HepG2 (cell line): Measurements from ENCODE around the gene HIGD1A. TPM values are rescaled to one million over a fixed set of nuclear protein-coding genes. Genes with fewer than 3 reads are reported as not detected.

Experiments
- ADNP ChIP-seq: sonication (generic); formaldehyde crosslinking; IDR thresholded peaks from 2 replicates; pipeline ENCODE4 v1.4.0; 2020; ENCODE audit warnings: missing genetic modification reagents
- CBX1 ChIP-seq: IDR thresholded peaks from one replicate; pipeline ENCODE4 v1.6.1; 2016; ENCODE audit warnings: antibody characterized with exemption, low read depth
- DNMT1 ChIP-seq: sonication (generic); formaldehyde crosslinking; IDR thresholded peaks from 2 replicates; pipeline ENCODE4 v1.5.1; 2020; ENCODE audit warnings: mild to moderate bottlenecking, missing genetic modification reagents
- FOSL1 ChIP-seq: sonication (generic); formaldehyde crosslinking; IDR thresholded peaks from 2 replicates; pipeline ENCODE4 v1.9.0; 2021; ENCODE audit warnings: missing genetic modification reagents, borderline replicate concordance
- GTF3A ChIP-seq: sonication (generic); formaldehyde crosslinking; conservative IDR thresholded peaks from 2 replicates; pipeline ENCODE4 v1.4.0; 2020; ENCODE audit warnings: mild to moderate bottlenecking, missing genetic modification reagents
- HNF4G ChIP-seq, 2 experiments: sonication (generic) in 1 of 2; formaldehyde crosslinking in 1 of 2; IDR thresholded peaks; 2 replicates each; pipeline versions ENCODE4 v1.4.0 to v1.6.1; 2011 to 2020; ENCODE audit warnings: borderline replicate concordance in 2 of 2, low read depth in 2 of 2, mild to moderate bottlenecking in 2 of 2, low read length in 1 of 2, missing genetic modification reagents in 1 of 2, moderate library complexity in 1 of 2
- MED13 ChIP-seq: sonication (generic); formaldehyde crosslinking; IDR thresholded peaks from 2 replicates; pipeline ENCODE4 v1.5.0; 2020; ENCODE audit warnings: missing genetic modification reagents
- MYC ChIP-seq: sonication (generic); formaldehyde crosslinking; IDR thresholded peaks from 2 replicates; pipeline ENCODE4 v1.9.0; 2021; ENCODE audit warnings: missing genetic modification reagents, borderline replicate concordance
- MYNN ChIP-seq: sonication (generic); formaldehyde crosslinking; IDR thresholded peaks from 2 replicates; pipeline ENCODE4 v1.4.0; 2020; ENCODE audit warnings: mild to moderate bottlenecking, low read depth, missing genetic modification reagents
- PHF8 ChIP-seq: sonication (generic); formaldehyde crosslinking; IDR thresholded peaks from 2 replicates; pipeline ENCODE4 v1.5.0; 2020; ENCODE audit warnings: missing genetic modification reagents
- RBM39 ChIP-seq: fragments of 200-400 bp; formaldehyde crosslinking; IDR thresholded peaks from one replicate; pipeline ENCODE4 v1.6.1; 2018; ENCODE audit warnings: antibody characterized with exemption, mild to moderate bottlenecking, low read depth, low read length; ENCODE audit not compliant: poor library complexity, severe bottlenecking
- SIN3B ChIP-seq: fragments of 150-350 bp; IDR thresholded peaks from 2 replicates; pipeline ENCODE4 v1.6.1; 2014; ENCODE audit warnings: low read length
- TBX2 ChIP-seq: sonication (generic); formaldehyde crosslinking; IDR thresholded peaks from 2 replicates; pipeline ENCODE4 v1.5.0; 2020; ENCODE audit warnings: missing genetic modification reagents, mild to moderate bottlenecking, borderline replicate concordance
- ZBTB42 ChIP-seq: sonication (generic); formaldehyde crosslinking; IDR thresholded peaks from 2 replicates; pipeline ENCODE4 v1.5.0; 2020; ENCODE audit warnings: mild to moderate bottlenecking, missing genetic modification reagents
- ZKSCAN1 ChIP-seq: fragments of 150-350 bp; IDR thresholded peaks from 2 replicates; pipeline ENCODE4 v1.6.1; 2014; ENCODE audit warnings: low read length
- ZNF605 ChIP-seq: sonication (generic); formaldehyde crosslinking; IDR thresholded peaks from 2 replicates; pipeline ENCODE4 v1.8.0; 2022; ENCODE audit warnings: mild to moderate bottlenecking, missing genetic modification reagents
- ZNF749 ChIP-seq: sonication (generic); formaldehyde crosslinking; IDR thresholded peaks from 2 replicates; pipeline ENCODE4 v1.8.0; 2022; ENCODE audit warnings: mild to moderate bottlenecking, missing genetic modification reagents, moderate library complexity, borderline replicate concordance
- polyA plus RNA-seq, 8 experiments: library from polyadenylated mRNA; depleted of rRNA in 3 of 8; stranded (reverse) in 7 of 8; unstranded in 1 of 8; fragments of >200 nt; fragmentation: Illumina TruSeq in 4 of 8; extraction: Trizol in 4 of 8; gene quantifications; 2 replicates each; pipeline versions ENCODE4 v1.2.1 to v1.2.3, GENCODE V29; 2011 to 2016; ENCODE audit warnings: low read depth in 4 of 8, missing spikeins in 1 of 8, mixed read lengths in 1 of 8; ENCODE audit not compliant: insufficient read depth in 1 of 8
- total RNA-seq, 5 experiments: library from RNA; depleted of rRNA; stranded (reverse); fragments of >200 nt; fragmentation: Illumina TruSeq; extraction: Trizol; gene quantifications; 2 replicates each; pipeline ENCODE4 v1.2.3, GENCODE V29; 2016; ENCODE audit warnings: low read depth in 1 of 5
- TF ChIP-seq, protein P1 (sequence below): sonication (generic); formaldehyde crosslinking; IDR thresholded peaks from 2 replicates; pipeline ENCODE4 v1.8.0; 2022; ENCODE audit warnings: low read depth, missing genetic modification reagents
- TF ChIP-seq, protein P2 (sequence below): sonication (generic); formaldehyde crosslinking; IDR thresholded peaks from 2 replicates; pipeline ENCODE4 v1.5.1; 2020; ENCODE audit warnings: mild to moderate bottlenecking, missing genetic modification reagents
- TF ChIP-seq, protein P3 (sequence below): sonication (generic); formaldehyde crosslinking; IDR thresholded peaks from 2 replicates; pipeline ENCODE4 v1.4.0; 2020; ENCODE audit warnings: missing genetic modification reagents

HIGD1A gene
- total and polyA plus RNA-seq, 2 of the 13 experiments (the other 11 are each of a cell fraction or from before 2014, with no cell fraction given), result 222 to 253 TPM

DNA sequence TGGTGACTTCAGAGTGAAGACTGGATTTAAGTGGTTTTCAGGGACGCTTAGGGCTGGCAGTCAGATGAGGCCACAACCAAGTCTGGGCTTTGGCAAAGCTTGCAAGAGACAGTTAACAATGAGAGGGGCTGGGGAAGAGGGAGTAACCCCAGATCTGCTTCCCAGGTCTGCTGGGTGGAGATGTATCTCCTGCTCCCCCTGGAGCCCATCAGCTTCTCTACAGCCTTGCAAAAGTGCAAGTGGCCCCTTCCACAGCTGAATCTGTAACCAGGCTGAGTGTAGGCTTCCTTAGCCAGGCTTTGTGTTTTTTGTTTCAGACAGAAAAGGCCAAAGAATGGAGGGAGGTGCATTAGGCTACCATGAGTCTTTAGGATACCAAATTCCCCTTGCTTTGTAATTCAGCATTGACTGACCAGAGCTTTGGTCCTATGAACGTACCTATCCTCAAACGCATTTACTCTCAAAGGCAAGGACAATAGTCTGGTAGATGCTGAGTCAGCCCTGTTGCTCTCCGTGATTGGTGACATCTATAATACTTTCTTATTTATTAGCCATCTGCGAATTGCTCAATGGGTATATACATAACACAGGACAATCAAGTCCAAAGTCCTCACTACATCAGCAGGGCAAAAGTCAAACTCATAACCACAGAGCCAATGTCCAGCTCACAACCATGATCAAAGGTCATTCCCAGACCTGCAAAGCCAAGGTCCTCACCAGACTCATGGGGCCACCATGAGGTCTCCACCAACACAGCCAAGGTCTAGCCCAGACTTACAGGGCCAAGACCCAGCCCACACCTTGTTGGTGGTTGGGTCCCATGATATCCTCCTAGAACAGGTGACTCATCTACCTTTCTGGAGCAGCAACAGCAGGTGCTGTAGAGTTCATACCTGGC lies 48.4 kb downstream of the HIGD1A start (continued):
- no peak for TF ChIP-seq GTF3A (CRISPR knock-in tag)
- TF ChIP-seq MYC, result 0 out of 2 replicates have a peak, but pooled peaks have one; percentile 44
- TF ChIP-seq, protein P1, sequence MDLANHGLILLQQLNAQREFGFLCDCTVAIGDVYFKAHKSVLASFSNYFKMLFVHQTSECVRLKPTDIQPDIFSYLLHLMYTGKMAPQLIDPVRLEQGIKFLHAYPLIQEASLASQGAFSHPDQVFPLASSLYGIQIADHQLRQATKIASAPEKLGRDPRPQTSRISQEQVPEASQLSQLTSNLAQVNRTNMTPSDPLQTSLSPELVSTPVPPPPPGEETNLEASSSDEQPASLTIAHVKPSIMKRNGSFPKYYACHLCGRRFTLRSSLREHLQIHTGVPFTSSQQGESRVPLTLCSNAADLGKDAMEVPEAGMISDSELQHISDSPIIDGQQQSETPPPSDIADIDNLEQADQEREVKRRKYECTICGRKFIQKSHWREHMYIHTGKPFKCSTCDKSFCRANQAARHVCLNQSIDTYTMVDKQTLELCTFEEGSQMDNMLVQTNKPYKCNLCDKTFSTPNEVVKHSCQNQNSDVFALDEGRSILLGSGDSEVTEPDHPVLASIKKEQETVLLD, result no peak
- TF ChIP-seq, protein P2, sequence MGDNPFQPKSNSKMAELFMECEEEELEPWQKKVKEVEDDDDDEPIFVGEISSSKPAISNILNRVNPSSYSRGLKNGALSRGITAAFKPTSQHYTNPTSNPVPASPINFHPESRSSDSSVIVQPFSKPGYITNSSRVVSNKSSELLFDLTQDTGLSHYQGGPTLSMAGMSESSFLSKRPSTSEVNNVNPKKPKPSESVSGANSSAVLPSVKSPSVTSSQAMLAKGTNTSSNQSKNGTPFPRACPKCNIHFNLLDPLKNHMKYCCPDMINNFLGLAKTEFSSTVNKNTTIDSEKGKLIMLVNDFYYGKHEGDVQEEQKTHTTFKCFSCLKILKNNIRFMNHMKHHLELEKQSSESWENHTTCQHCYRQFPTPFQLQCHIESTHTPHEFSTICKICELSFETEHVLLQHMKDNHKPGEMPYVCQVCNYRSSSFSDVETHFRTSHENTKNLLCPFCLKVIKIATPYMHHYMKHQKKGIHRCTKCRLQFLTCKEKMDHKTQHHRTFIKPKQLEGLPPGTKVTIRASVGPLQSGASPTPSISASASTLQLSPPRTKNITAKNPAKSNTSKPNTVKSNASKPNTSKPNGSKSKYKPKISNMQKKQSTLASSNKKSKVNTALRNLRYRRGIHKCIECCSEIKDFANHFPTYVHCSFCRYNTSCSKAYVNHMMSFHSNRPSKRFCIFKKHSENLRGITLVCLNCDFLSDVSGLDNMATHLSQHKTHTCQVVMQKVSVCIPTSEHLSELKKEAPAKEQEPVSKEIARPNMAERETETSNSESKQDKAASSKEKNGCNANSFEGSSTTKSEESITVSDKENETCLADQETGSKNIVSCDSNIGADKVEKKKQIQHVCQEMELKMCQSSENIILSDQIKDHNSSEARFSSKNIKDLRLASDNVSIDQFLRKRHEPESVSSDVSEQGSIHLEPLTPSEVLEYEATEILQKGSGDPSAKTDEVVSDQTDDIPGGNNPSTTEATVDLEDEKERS (CRISPR knock-in tag), result no peak
- no peak for TF ChIP-seq PHF8
- TF ChIP-seq ZKSCAN1, result no peak
- TF ChIP-seq SIN3B, result no peak
- TF ChIP-seq FOSL1 (CRISPR knock-in tag), result no peak
- TF ChIP-seq DNMT1, result no peak
- no peak for TF ChIP-seq CBX1
- 0 out of 2 replicates have a peak, but pooled peaks have one; percentile 49 for TF ChIP-seq ZNF605 (CRISPR knock-in tag)
- TF ChIP-seq HNF4G (IDR thresholded peaks at IDR 0.05; ENCODE audit: borderline replicate concordance, low read depth, low read length), result peak; percentile 99
- peak; percentile 98 for TF ChIP-seq HNF4G (CRISPR knock-in tag; IDR thresholded peaks at IDR 0.05; ENCODE audit: borderline replicate concordance, low read depth)
- TF ChIP-seq TBX2 (CRISPR knock-in tag), result peak; percentile 44; the same call in 1 of the 2 replicates
- no peak for TF ChIP-seq ADNP (CRISPR knock-in tag)
- TF ChIP-seq RBM39, result no peak
- TF ChIP-seq ZBTB42, result no peak
- TF ChIP-seq, protein P3, sequence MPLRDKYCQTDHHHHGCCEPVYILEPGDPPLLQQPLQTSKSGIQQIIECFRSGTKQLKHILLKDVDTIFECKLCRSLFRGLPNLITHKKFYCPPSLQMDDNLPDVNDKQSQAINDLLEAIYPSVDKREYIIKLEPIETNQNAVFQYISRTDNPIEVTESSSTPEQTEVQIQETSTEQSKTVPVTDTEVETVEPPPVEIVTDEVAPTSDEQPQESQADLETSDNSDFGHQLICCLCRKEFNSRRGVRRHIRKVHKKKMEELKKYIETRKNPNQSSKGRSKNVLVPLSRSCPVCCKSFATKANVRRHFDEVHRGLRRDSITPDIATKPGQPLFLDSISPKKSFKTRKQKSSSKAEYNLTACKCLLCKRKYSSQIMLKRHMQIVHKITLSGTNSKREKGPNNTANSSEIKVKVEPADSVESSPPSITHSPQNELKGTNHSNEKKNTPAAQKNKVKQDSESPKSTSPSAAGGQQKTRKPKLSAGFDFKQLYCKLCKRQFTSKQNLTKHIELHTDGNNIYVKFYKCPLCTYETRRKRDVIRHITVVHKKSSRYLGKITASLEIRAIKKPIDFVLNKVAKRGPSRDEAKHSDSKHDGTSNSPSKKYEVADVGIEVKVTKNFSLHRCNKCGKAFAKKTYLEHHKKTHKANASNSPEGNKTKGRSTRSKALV, result no peak
- TF ChIP-seq MYNN (CRISPR knock-in tag), result no peak
- TF ChIP-seq MED13, result no peak
- no peak for TF ChIP-seq ZNF749 (CRISPR knock-in tag)
